Left kidney (tissue), 2 donors: ENCODE results near the gene DNAAF9. TPM values are rescaled to one million over a fixed set of nuclear protein-coding genes. Genes with fewer than 3 reads are reported as not detected.

Experiments
- DNase-seq: peaks from one replicate; pipeline ENCODE4 v3.0.0-alpha.2; 2013
- polyA plus RNA-seq: library from polyadenylated mRNA; unstranded; fragments of 120-200 nt; gene quantifications from one replicate; pipeline ENCODE4 v1.2.1, GENCODE V29; 2013; ENCODE audit not compliant: insufficient read length

DNAAF9 gene
- polyA plus RNA-seq, 1 donor: 35.6 TPM

DNA sequence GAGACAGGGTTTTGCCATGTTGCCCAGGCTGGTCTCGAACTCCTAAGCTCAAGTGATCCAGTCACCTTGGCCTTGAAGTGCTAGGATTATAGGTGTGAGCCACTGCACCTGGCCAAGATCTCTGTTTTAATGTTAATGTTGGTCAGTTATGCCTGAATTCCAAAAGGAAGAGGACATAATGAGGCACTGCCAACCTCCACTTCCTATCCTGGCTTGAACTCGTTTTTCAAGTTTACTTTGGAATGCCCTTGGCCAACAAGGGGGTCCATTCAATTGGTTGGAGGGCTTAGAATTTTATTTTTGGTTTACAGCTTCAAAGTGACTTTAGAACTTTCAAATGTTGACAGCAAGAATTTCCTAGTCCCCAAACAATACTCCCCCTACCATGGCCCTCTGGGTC lies 29.8 kb downstream of the DNAAF9 start:
- DNase-seq: no peak

DNA sequence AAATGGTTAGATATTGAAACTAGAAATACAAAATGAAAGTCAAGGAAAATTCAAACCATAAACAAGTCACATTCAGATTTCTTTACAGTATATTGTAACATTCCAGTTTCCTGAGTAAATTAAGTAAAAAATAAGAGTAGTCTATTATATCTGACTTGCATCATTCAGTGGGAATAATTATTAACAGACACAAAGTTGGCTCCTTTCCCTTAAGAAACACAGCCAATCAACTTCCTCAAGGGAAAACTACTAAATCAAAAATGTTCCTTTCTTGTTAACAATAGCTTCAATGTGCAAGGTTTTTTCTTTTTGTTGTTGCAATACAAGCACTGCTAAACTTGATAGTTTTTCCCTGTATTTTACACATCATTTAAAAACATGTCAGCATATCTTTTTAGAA lies 33.2 kb downstream of the DNAAF9 start:
- peak; percentile 15 for DNase-seq

DNA sequence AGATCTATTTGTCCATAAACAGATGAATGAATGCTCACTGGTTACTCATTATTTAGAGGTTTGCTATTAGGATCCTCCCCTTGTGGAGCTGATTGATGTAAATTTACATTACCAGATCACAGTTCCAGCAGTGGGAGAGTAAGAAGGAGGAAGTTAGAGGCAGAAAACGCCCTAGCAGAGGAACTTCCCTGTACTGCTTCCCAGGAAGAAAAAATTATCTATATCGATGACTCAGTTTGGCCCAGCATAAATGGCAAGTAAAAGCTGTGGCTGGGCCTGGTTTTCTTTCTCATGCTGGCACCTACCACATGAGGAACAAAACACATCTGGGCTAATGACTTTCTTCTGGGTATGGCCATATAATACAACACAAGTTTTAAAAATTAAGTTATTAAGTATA lies 35.7 kb downstream of the DNAAF9 start:
- no peak for DNase-seq

DNA sequence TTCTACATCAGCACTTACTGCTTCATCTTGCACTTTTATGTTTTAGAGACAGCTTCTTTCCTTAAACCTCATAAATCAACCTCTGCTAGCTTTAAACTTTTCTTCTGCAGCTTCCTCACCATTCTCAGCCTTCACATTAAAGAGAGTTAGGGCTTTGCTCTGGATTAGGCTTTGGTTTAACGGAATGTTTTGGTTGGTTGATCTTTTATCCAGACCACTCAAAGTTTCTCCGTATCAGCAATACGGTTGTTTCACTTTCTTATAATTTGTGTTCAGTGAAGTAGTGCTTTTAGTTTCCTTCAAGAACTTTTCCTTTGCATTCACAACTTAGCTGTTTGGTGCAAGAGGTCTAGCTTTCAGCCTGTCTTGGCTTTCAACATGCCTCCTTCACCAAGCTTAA lies 40.4 kb downstream of the DNAAF9 start:
- no peak for DNase-seq

DNA sequence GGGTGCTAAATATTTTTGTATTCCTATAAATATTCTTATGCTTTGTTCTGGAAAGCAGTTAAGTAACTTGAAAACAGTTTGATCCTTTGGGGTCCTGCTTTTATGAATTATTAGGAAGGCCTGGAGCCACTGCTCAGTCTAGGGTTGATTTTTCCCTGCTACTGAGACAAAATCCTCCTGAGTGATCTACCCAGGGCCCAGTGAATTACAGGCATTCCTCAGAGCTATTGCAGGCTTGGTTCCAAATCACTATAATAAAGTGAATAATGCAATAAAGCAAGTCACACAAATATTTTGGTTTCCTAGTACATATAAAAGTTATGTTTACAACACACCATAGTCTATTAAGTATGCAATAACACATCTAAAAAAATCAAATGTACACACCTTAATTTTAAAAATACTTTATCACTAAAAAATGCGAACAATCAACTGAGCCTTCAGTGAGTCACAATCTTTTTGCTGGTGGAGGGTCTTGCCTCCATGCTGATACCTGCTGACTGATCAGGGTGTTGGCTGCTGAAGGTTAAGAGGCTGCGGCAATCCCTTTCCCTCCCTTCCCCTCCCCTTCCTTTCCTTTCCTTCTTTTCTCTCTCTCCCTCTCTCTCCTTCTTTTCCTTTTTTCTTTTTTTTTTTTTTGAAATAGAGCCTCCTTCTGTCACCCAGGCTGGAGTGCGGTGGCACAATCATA lies 43.0 kb downstream of the DNAAF9 start:
- DNase-seq: no peak

DNA sequence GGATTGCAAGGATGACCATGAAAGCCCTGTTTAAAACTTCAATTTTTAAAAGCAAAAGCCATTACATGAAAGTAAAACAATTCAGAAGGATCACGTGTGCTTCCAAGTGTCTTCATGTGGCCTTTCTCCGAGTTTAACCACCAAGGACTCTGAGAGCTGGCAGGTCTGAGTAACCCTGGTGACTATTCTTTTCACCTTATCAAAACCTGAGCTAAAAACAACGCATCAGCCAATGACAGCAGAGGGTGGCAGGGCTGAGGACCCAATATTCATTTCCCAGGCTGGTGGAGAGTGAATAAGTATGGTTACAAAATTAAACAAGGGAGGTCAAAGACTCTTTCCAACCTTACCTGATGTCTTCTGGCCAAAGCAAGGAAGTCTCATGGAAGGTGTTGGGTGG lies 46.7 kb downstream of the DNAAF9 start:
- no peak for DNase-seq

DNA sequence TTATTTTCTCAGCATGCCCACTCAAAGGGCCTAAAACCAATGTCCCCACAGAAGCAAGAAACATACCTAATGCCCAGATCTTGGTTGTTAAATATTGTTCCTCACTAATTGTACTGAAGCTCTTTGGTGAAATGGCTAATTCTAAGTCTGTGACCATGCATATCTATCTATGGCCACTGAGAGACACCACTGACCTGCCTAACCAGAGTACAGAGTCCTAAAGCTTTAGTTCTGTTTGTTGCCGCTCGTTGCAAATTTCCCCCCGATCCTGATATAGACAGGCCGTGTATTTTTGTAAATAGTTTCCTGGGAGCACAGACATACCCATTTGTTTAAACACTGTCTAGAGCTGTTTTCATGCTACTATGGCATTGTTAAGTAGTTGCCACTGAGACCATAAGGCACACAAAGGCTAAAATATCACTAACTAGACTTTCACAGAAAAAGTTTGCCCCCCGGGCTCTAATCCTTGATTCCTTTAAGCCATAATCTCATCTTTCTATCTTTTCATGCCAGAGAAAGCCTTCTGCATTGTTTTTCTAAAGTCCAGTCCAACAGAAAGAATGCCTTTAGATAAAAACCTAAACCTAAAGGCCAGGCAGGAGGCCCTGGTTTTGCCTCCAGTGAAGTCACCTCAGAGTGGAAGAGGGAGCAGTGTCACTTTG lies 48.7 kb downstream of the DNAAF9 start:
- DNase-seq: no peak

Other genes with a start within 250 kb of the DNAAF9 start
- gene FASTKD5, start 247.8 kb downstream of the DNAAF9 start, polyA plus RNA-seq: 20.4 TPM
- gene UBOX5, start 247.8 kb downstream of the DNAAF9 start, polyA plus RNA-seq: 9.9 TPM
- gene LZTS3, start 234.1 kb downstream of the DNAAF9 start, polyA plus RNA-seq: 13.7 TPM
- gene DDRGK1, start 203.0 kb downstream of the DNAAF9 start, polyA plus RNA-seq: 49.1 TPM
- 53.1 TPM for gene ITPA, start 198.2 kb downstream of the DNAAF9 start, polyA plus RNA-seq
- gene SLC4A11, start 168.5 kb downstream of the DNAAF9 start, polyA plus RNA-seq: 2.3 TPM
- 59.3 TPM for gene ATRN, start 63.3 kb upstream of the DNAAF9 start, polyA plus RNA-seq